T-helper 9 cell (primary cell): ENCODE data around the gene AAMDC.
"Not testable (repeated sequence)": the region's sequence is repeated elsewhere in the genome, so short reads cannot be mapped to it uniquely, and the experiment has no call there.

ENCODE experiments used
- DNase-seq: peaks from one replicate; pipeline ENCODE4 v3.0.0-alpha.2; 2020

Gene AAMDC

DNA sequence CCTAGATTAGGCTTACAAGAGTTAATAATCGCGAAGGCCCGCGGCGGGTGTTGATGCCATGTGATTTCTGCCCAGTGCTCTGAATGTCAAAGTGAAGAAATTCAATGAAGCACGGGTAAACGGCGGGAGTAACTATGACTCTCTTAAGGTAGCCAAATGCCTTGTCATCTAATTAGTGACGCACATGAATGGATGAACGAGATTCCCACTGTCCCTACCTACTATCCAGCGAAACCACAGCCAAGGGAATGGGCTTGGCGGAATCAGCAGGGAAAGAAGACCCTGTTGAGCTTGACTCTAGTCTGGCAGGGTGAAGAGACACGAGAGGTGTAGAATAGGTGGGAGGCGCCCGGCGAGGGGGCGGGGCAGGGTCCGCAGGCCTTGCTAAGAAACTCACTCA, 65.5 kb downstream of the AAMDC start:
- no peak for DNase-seq

DNA sequence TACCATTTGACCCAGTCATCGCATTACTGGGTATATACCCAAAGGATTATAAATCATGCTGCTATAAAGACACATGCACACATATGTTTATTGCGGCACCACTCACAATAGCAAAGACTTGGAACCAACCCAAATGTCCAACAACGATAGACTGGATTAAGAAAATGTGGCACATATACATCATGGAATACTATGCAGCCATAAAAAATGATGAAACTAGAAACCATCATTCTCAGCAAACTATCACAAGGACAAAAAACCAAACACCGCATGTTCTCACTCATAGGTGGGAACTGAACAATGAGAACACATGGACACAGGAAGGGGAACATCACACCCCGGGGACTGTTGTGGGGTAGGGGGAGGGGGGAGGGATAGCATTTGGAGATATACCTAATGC, 68.1 kb downstream of the AAMDC start:
- DNase-seq: not testable (repeated sequence)

DNA sequence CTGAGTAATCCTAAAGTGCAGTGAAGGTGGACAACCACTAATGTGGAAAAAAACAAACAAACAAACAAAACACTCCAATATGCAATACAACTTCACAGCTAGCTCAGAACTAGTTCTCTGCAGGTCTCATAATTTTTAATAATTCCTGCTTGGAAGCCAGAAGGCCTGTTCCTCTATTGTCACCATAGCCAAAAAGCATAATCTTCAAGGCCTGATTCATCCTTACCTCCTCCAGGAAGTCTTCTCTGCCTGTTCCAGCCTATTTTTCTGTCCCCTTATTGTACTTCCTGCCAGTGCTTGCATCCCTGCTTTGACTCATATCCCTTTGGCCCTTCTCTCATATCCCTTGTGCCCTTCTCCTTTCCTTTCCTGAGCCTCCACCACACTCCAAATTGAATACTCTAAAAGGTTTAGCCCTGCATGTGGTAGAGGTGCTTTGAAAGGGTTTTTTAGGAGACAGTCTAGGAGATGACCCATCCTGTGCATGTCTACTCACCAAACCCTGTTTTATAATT, 69.2 kb downstream of the AAMDC start:
- DNase-seq: not testable (repeated sequence)

DNA sequence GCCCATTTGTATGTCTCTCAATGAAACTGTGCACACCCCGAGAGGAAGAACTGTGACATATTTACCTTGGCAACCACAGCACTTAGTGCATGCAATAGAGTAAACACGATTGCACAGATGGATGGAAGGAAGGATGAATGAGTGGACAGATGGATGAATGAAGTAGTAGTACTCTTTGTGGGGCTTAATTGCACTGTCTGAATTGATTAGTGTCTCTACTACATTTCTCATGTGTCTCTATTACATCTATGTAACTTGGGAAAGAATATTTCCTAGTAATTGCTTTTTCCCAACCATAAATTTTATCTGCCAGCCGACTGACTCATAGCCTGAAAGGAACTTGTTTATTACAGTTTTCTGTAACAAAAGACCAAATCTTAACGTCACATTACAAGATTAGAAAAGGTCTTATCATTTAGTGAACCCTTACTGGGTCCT, 69.7 kb downstream of the AAMDC start:
- not testable (repeated sequence) for DNase-seq

DNA sequence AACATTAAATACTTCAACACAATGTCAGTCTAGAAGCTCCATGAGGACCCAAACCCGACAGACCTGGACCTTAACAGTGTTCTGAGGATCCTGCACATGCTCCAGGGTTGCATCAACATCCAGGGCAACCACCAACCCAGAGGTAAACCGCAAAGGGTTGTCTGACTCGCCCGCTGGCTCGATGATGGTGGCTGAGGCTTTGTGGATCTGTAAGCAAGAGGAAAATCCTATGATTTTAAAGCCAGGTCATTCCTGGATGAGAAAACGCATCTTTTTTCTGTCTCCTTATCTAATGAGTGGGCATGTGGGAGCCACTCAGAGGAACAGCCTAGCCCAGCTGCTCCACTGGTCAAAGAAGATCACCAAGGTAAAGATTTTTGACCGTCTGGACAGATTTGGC, 70.3 kb downstream of the AAMDC start:
- DNase-seq: not testable (repeated sequence)

DNA sequence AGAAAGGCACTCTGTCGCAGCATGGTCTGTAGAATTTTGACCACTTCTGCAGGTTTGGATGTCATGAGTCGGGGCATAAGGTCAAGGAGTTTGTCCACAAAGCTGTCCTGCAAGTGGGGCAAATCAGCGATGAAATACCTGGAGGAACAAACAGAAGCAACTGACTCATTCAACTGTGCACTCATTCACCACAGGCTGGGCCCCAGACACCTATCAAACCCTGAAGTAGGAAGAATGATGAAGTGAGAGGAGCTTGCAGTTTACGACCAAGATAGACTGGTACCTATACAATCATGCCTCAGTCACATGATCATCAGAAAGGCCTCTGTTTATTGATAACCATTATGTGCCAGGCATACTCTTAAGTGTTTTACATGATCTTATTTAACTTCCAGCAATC, 70.8 kb downstream of the AAMDC start:
- not testable (repeated sequence) for DNase-seq

DNA sequence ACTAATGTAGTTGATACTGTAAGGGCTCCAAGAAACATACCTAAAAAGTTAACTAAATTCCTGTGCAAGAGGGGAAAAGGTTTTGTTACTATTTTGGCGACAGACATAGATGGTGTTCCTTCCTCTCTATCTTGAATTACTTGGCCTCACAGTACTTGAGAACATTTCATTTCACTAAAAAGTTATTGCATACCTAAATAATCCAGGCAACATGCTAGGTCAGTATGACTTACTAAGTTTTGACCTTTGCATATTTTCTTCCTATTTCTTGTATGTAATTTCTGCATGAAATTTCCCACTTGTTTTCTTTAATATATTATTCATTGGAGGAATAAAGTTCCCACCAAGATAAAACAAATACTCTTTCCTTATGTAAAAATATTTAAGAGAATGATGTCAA, 74.0 kb downstream of the AAMDC start:
- not testable (repeated sequence) for DNase-seq

DNA sequence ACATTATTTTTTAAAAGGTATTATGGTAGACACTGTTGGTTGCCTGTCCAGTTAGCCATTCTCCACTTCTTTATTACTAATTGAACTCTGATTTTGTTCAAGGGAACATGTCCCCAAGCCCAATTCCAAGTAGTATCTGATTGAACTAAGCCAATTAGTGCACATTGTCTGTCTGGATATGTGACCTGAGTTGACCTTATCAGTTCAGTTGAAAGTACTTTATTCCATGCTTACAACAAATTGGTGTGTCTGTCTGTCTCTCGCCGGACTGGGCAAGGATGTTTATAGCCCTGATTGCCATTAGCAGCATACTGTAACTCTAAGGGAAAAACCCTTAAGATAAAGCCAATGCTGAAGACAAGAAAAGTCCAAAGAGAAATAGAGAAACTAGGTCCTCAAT, 87.9 kb downstream of the AAMDC start:
- DNase-seq: no peak

DNA sequence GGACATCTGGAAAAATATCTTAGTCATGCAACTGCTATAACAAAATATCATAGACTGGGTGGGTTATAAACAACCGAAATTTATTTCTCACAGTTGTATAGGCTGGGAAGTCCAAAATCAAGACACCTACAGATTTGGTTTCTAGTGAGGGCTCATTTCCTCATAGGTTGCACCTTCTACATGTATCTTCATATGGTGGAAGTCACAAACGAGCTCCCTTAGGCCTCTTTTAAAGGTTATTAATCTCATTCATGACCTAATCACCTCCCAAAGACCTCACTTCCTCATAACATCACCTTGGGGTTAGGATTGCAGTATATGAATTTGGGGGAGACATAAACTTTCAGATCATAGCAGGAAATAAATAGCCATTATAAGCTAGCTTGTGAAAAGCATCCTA, 88.3 kb downstream of the AAMDC start:
- no peak for DNase-seq

DNA sequence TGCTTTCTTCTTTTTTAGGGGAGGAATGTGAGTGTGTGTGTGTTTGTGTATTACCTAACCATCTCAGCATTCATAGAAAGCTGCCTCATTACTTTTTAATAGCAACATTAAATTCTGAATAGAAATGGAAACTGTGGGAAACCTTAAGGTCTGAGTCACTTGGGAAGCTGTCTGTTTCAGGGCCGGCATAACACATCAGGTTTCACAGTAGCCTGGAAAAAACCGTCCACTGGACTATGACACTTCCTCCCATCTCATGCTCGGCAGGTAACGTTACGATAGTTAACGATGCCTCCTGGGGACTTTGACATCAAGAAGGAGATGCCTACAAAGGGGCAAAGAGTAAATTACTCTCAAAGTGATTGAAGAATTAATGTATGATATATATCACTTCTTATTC, 89.9 kb downstream of the AAMDC start:
- DNase-seq: not testable (repeated sequence)

DNA sequence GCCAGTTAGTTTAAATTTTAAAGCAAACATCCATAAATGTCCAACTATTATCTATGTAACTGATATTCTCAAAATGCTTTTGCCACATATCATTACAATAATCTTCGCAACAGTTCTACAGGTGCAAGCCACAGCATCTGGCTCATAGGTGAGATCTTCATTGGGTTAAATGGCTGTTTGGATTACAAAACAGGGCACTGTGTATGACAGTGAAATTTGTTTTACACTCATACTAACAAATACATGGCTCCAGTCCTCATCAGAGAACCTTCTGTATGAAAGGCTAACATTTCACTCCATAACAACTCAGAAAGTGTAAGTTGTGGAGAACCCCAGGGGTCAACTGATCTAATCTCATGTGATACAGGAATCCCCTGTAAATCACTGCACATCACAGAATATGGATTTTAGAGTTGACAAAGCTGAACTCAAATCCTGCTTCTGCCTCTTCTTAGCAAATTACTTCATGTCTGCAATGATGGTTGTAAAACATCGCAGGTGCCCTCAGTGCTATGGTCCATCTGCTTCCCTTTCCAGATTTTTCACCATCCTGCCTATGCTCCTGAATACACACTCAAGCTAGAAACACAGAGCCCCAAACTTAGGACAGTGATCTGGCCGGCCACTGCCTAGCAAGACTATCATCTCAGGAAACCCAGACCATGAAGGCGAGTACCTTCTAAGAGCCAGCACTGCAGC, 92.8 kb downstream of the AAMDC start:
- DNase-seq: not testable (repeated sequence)

DNA sequence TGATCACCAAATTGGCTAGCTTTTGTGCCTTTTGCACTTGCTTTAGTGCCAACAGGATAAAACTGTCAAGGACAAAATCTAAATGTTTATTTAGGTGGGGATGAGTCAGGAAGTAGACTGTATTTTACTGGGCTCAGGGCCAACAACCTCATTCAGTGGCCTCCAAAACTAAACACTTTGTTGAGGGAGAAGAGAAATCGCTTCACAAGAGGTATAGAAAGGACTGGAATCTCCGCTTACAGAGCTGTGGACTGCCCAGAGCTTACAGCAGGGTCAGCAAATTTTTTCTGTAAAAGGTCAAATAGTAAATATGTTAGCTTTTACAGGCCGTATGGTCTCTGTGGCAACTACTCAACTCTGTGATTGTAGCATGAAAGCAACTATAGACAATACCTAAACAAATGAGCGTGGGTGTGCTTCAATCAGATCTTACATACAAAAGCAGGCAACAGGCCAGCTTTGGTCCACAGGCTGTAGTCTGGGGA, 93.4 kb downstream of the AAMDC start:
- DNase-seq: not testable (repeated sequence)

DNA sequence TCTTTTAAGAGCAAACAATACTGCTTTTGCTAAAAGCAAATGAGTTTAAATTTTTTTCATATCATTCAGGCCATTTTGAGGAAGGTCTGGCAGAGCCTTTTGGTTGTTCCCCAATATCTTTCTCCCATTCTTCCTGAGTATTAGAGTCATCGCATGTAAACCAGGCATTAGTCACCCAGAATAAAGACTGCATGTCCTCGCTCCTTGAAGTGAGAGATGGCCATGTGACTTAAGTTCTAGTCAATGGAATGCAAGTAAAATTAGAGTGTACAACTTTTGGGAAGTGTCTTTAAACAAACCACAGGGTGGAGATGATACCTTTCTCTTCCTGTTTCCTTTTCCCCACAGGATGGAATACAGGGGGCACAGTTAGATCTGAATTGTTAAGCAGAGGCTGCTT, 96.8 kb downstream of the AAMDC start:
- not testable (repeated sequence) for DNase-seq
